ENCODE data around the gene POLR3G. TPM values are rescaled to one million over a fixed set of nuclear protein-coding genes. Genes with fewer than 3 reads are reported as not detected.

POLR3G gene
- total RNA-seq, 1 experiment from 2014 or later, result 4.4 TPM

GRCh38 chr5:90514520-90514919 lies 39.9 kb downstream of the POLR3G start:
- BruUV-seq (replicated peaks), result no TSS peak
- intact Hi-C loops (cut with micrococcal nuclease; ENCODE audit: unreplicated experiment), result no loop called here

GRCh38 chr5:90518661-90519060 lies 44.0 kb downstream of the POLR3G start:
- CTCF ChIA-PET, result no interaction called here
- DNase-seq, result no peak
- H2AFZ ChIP-seq, result no peak overlapping the region
- no peaks in the 10 kb centered on the region for H4K20me1 ChIP-seq (ENCODE audit: insufficient read depth)
- peaks cover 15% of the 10 kb centered on the region; the same call in 1 of the 2 replicates for H3K36me3 ChIP-seq (ENCODE audit: low read depth)
- no peaks in the 10 kb centered on the region for H3K27me3 ChIP-seq (ENCODE audit: insufficient read depth, low read depth)
- H3K4me1 ChIP-seq (replicated peaks; ENCODE audit: insufficient read depth), result no peaks in the 10 kb centered on the region
- POLR2A ChIA-PET (ENCODE audit: unreplicated experiment), result no interaction called here
- no peaks in the 10 kb centered on the region; the same call in 1 of the 2 replicates for H3K9me3 ChIP-seq (ENCODE audit: insufficient read depth, low read depth)
- no TSS peak for BruUV-seq (replicated peaks)
- H3F3A ChIP-seq (ENCODE audit: insufficient read depth, low read depth), result no peaks in the 10 kb centered on the region; the same call in 1 of the 2 replicates
- no peak for TF ChIP-seq EZH2 (IDR thresholded peaks at IDR 0.05; ENCODE audit: low read depth)
- no peak for TF ChIP-seq CTCF (conservative IDR thresholded peaks at IDR 0.05)
- H3K9me2 ChIP-seq (ENCODE audit: insufficient read depth), result no peaks in the 10 kb centered on the region
- no peak overlapping the region for H3K27ac ChIP-seq
- no peak overlapping the region for H3K4me3 ChIP-seq
- no peaks in the 10 kb centered on the region for H3K79me2 ChIP-seq (ENCODE audit: low read depth)
- H3K4me2 ChIP-seq, result no peak overlapping the region
- intact Hi-C loops (cut with micrococcal nuclease; ENCODE audit: unreplicated experiment), result no loop called here

More at GRCh38 chr5:90514520-90514919, 39.9 kb downstream of the POLR3G start:
- ChIA-PET POLR2A (ENCODE audit: unreplicated experiment) (no interaction called here), CTCF (no interaction called here)
- H3F3A ChIP-seq (ENCODE audit: insufficient read depth, low read depth), result no peaks in the 10 kb centered on the region
- 0 out of 2 replicates have a peak, but pooled peaks cover 8% of the 10 kb centered on the region for H3K36me3 ChIP-seq (ENCODE audit: low read depth)
- no peaks in the 10 kb centered on the region for H4K20me1 ChIP-seq (ENCODE audit: insufficient read depth)
- H3K4me3 ChIP-seq, result no peak overlapping the region
- no peaks in the 10 kb centered on the region for H3K4me1 ChIP-seq (replicated peaks; ENCODE audit: insufficient read depth)
- H3K79me2 ChIP-seq (ENCODE audit: low read depth), result no peaks in the 10 kb centered on the region
- no peak overlapping the region for H3K4me2 ChIP-seq
- no peaks in the 10 kb centered on the region for H3K9me2 ChIP-seq (ENCODE audit: insufficient read depth)
- H2AFZ ChIP-seq, result no peak overlapping the region
- no peaks in the 10 kb centered on the region for H3K27me3 ChIP-seq (ENCODE audit: insufficient read depth, low read depth)
- no peak overlapping the region for H3K27ac ChIP-seq
- no peaks in the 10 kb centered on the region; the same call in 1 of the 2 replicates for H3K9me3 ChIP-seq (ENCODE audit: insufficient read depth, low read depth)
- TF ChIP-seq EZH2 (IDR thresholded peaks at IDR 0.05; ENCODE audit: low read depth) (no peak), CTCF (conservative IDR thresholded peaks at IDR 0.05) (no peak)
- no peak for DNase-seq

- Histone ChIP-seq H2AFZ (no peak overlapping the region), H3K27ac (no peak overlapping the region), H3K36me3 (ENCODE audit: low read depth) (peaks cover 15% of the 10 kb centered on the region; the same call in 1 of the 2 replicates), H3F3A (ENCODE audit: insufficient read depth, low read depth) (no peaks in the 10 kb centered on the region; the same call in 1 of the 2 replicates), H3K9me3 (ENCODE audit: insufficient read depth, low read depth) (no peaks in the 10 kb centered on the region; the same call in 1 of the 2 replicates), H3K4me1 (replicated peaks; ENCODE audit: insufficient read depth) (no peaks in the 10 kb centered on the region), H4K20me1 (ENCODE audit: insufficient read depth) (no peaks in the 10 kb centered on the region), H3K27me3 (ENCODE audit: insufficient read depth, low read depth) (no peaks in the 10 kb centered on the region), H3K4me3 (no peak overlapping the region), H3K4me2 (no peak overlapping the region), H3K79me2 (ENCODE audit: low read depth) (no peaks in the 10 kb centered on the region), H3K9me2 (ENCODE audit: insufficient read depth) (no peaks in the 10 kb centered on the region)
- intact Hi-C loops (cut with micrococcal nuclease; ENCODE audit: unreplicated experiment), result no loop called here
- BruUV-seq (replicated peaks), result no TSS peak
- POLR2A ChIA-PET (ENCODE audit: unreplicated experiment), result no interaction called here
- DNase-seq, result no peak
- TF ChIP-seq CTCF (conservative IDR thresholded peaks at IDR 0.05) (no peak), EZH2 (IDR thresholded peaks at IDR 0.05; ENCODE audit: low read depth) (no peak)
- CTCF ChIA-PET, result no interaction called here
Measured at GRCh38 chr5:90519081-90519480, 44.4 kb downstream of the POLR3G start.

All from PC-9 (cell line).